Activated T-cell treated with anti-CD3 and anti-CD28 coated beads, Interleukin-2, amount 50 U/mL, for 72 hours (primary cell): ENCODE results near the gene CACNA2D2. TPM values are rescaled to one million over a fixed set of nuclear protein-coding genes. Genes with fewer than 3 reads are reported as not detected.

Experiments used
- ATAC-seq, 2 donors: fragments of 150-1000 bp; cut with Tn5 transposase; replicated peaks in 1 of 2; 2 replicates each; pipeline ENCODE4 v1.10.0; 2021; ENCODE audit warnings: moderate library complexity in 2 of 2, mild to moderate bottlenecking in 1 of 2
- DNase-seq, 2 donors: peaks; one replicate each; pipeline ENCODE4 v3.0.0; 2021 to 2022; ENCODE audit warnings: mixed read lengths in 1 of 2
- H3K27ac Mint-ChIP-seq: one replicate; pipeline ENCODE4 v1.8.0; 2022; ENCODE audit warnings: mild to moderate bottlenecking, moderate library complexity, mixed read lengths
- H3K27me3 Mint-ChIP-seq: one replicate; pipeline ENCODE4 v1.8.0; 2022; ENCODE audit warnings: low read depth, mixed read lengths
- H3K36me3 Mint-ChIP-seq, 2 donors: one replicate each; pipeline ENCODE4 v1.8.0; 2022; ENCODE audit warnings: mixed read lengths in 2 of 2, mild to moderate bottlenecking in 1 of 2; ENCODE audit not compliant: insufficient read depth in 2 of 2
- H3K4me1 Mint-ChIP-seq: one replicate; pipeline ENCODE4 v1.8.0; 2022; ENCODE audit warnings: low read depth, mixed read lengths
- H3K4me3 Mint-ChIP-seq, 2 donors: one replicate each; pipeline ENCODE4 v1.8.0; 2022; ENCODE audit warnings: mild to moderate bottlenecking in 2 of 2, mixed read lengths in 2 of 2, moderate library complexity in 2 of 2
- H3K9me3 Mint-ChIP-seq, 2 donors: one replicate each; pipeline ENCODE4 v1.8.0; 2022; ENCODE audit warnings: mixed read lengths in 2 of 2
- total RNA-seq, 2 donors: library from RNA; stranded (reverse); gene quantifications; one replicate each; pipeline ENCODE4 v1.2.3, GENCODE V29; 2022

The CACNA2D2 gene
- total RNA-seq, 2 donors from 2014 or later, result 3.3 to 5.4 TPM

DNA sequence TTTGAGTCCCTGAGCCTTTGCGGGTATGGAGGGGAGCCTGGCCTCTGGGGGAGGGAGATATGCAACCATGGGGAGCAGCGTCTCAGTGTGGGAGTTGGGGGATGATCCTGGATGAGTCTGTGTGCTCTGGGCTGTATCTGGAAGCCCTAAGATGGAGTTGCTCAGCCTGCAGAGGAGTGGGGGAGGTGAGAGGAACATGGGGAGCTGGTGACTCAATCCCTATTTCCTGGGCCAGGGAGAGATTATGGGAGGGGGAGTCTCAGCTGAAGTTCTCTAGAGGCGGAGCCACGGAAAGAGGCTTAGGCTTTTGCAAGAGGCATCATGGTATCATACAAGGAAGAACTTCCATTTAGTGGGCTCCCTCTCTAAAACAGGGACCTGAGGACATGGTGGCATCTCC, 84.6 kb downstream of the CACNA2D2 start:
- Mint-ChIP-seq H3K27ac (no peak overlapping the region), H3K4me3 (no peak overlapping the region), H3K36me3 (no peaks in the 10 kb centered on the region), H3K9me3 (no peaks in the 10 kb centered on the region), H3K27me3 (no peaks in the 10 kb centered on the region), H3K4me1 (no peaks in the 10 kb centered on the region)
- no peak for ATAC-seq
- no peak for DNase-seq

DNA sequence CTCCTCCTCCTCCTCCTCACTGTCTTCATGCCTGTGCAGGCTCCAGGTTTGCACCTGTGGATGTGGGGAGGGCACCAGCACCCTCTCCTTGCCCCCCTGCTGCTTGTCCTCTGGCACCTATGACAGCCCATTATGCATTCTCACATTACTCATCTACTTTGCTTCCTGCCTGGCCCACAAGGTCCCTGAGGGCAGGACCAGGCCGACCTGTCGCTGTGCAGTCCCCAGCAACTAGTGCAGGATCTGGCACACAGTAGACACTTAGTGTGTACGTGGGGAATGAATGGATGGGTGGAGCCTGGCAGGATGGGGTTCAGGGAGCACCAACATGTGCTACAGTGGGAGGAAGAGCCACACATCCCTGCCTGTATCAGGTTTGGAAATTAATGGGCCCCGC, 85.8 kb downstream of the CACNA2D2 start:
- ATAC-seq (no peak), DNase-seq (no peak)
- Mint-ChIP-seq H3K4me1 (no peaks in the 10 kb centered on the region), H3K27me3 (no peaks in the 10 kb centered on the region), H3K4me3 (no peak overlapping the region), H3K9me3 (no peaks in the 10 kb centered on the region), H3K36me3 (no peaks in the 10 kb centered on the region), H3K27ac (no peak overlapping the region)

DNA sequence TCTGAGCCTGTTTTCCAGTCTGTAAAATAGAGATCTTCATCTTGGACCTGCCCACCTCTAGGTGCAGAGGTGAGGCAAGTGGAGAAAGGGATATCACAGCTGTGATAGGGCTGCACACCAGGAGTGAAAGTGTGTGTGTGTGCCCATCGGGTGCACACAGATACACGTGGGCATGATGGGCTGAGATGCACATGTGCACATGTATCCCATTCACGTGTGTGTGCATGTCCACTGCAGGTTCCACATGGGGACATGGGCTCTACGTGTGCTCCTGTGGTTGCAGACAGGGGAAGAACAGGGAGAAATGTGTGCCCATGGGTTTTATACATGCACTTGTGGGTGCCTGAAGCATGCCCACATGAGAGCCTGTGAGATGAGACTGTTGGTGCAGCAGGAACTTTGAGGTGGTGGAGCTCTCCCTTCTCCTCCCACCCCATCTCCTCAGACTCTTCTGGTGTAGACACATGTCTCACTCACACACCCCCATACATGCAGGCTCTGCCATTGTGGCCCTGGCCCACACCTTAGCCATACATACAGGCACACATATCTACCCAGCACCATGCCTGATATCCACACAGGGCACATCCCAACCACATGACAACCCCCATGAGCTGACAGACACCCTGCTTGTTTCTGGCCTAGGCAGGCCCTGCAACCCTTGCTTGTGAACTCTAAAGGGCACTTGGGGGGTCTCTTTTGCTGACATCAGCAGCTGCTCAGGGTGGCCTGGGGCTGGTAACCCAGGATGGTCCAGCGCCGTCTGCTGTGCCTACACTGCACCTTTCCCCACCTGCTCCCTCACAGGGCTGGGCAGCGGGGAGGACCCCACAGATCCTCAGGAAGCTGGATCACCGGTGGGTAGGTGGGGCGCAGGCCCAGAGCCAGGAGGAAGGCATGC, 86.4 kb downstream of the CACNA2D2 start:
- no peaks in the 10 kb centered on the region for H3K27me3 Mint-ChIP-seq
- no peaks in the 10 kb centered on the region for H3K9me3 Mint-ChIP-seq
- no peaks in the 10 kb centered on the region for H3K4me1 Mint-ChIP-seq
- DNase-seq (no peak), ATAC-seq (no peak)
- H3K36me3 Mint-ChIP-seq, result no peaks in the 10 kb centered on the region
- H3K4me3 Mint-ChIP-seq, result no peak overlapping the region
- H3K27ac Mint-ChIP-seq, result no peak overlapping the region

DNA sequence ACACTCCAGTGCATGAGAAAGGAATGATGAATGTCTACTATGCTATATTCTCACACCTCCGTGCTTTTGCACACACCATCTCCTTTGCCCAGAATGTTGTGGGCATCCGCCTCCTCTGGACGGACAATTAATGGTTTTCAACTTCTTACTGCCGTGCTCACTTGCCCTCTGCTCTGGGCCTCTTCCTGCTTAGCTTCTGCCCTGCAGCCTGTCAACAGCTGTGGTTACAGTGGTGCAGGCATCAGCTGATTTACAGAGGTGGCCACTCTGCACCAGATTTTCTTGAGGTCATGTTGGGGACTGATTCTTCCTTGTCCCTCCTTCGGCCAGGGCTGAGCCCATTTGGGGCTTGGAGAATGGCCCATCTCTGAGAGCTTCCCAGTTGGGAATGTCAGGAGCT, 87.6 kb downstream of the CACNA2D2 start:
- H3K4me3 Mint-ChIP-seq, result no peak overlapping the region
- H3K27me3 Mint-ChIP-seq, result no peaks in the 10 kb centered on the region
- no peaks in the 10 kb centered on the region for H3K36me3 Mint-ChIP-seq
- no peak overlapping the region for H3K27ac Mint-ChIP-seq
- peaks cover 5% of the 10 kb centered on the region for H3K4me1 Mint-ChIP-seq
- ATAC-seq (no peak), DNase-seq (no peak)
- H3K9me3 Mint-ChIP-seq, result no peaks in the 10 kb centered on the region

DNA sequence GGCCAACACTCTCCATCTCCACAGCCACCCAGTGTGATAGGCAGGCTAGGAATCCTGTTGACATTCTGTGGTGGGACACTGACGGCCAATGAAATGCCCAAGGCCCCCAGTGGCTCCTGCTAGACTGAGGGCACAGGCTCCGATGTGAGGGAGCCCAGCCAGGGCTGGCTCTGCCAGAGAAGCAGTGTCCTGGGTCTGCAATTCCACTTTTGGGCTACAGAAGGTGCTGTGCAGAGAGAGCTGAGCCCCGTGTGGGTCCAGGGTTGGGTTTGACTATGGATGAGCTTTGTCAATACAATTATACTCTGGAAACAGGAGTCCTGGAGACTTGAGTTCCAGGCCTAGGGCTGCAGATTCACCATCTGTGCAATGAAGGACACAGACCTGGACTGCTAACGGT, 88.4 kb downstream of the CACNA2D2 start:
- no peaks in the 10 kb centered on the region for H3K9me3 Mint-ChIP-seq
- peaks cover 10% of the 10 kb centered on the region for H3K4me1 Mint-ChIP-seq
- no peak for ATAC-seq
- no peaks in the 10 kb centered on the region for H3K36me3 Mint-ChIP-seq
- no peak for DNase-seq
- H3K27ac Mint-ChIP-seq, result no peak overlapping the region
- H3K4me3 Mint-ChIP-seq, result no peak overlapping the region
- H3K27me3 Mint-ChIP-seq, result no peaks in the 10 kb centered on the region

DNA sequence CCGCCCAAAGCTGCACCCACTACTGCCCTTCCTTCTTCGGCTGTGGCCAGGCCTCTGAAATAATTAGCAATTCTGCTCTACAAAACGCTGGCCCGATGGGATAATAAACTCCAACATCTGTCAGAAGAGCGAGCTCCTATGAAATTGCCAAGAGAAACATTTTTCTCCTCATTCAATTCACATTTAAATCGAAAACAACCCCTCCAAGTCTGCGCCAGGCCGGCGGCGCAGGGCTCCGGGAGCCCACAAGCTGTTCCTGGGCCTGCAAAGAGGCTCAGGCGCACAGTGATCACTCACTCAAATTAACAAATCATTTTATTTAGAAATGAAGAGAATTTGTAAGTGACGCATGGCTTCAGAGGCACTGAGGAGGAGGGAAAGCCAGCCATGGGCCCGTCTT, 88.8 kb downstream of the CACNA2D2 start:
- H3K27ac Mint-ChIP-seq, result no peak overlapping the region
- no peaks in the 10 kb centered on the region for H3K9me3 Mint-ChIP-seq
- H3K4me3 Mint-ChIP-seq, result no peak overlapping the region
- H3K36me3 Mint-ChIP-seq, result no peaks in the 10 kb centered on the region
- ATAC-seq (no peak), DNase-seq (no peak)
- H3K4me1 Mint-ChIP-seq, result peaks cover 10% of the 10 kb centered on the region
- H3K27me3 Mint-ChIP-seq, result no peaks in the 10 kb centered on the region

DNA sequence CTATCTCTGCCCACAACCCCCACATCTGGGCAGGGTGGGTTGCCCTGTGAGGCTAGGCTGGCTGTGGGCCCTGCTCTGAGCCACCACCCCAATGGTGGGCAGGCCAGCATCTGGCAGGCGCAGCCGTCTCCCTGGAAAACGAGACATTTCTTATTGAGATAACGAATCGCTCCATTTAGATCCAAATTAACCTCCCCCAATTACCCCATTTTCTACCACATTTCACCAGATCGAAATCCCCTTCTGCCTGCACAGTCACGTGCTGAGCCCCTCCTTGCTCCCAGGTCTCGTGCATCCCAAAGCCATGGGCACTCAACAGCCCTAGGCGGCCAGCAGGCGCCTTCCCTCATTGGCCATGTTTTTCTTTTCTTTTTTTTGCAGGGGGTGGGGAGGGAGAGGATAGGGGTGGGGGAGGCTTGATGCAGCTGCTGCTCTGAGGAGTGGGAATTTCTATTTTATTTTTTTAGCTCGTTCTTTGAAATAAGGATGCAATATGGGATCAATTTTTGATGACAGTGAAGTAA, 91.1 kb downstream of the CACNA2D2 start:
- H3K27me3 Mint-ChIP-seq, result no peaks in the 10 kb centered on the region

DNA sequence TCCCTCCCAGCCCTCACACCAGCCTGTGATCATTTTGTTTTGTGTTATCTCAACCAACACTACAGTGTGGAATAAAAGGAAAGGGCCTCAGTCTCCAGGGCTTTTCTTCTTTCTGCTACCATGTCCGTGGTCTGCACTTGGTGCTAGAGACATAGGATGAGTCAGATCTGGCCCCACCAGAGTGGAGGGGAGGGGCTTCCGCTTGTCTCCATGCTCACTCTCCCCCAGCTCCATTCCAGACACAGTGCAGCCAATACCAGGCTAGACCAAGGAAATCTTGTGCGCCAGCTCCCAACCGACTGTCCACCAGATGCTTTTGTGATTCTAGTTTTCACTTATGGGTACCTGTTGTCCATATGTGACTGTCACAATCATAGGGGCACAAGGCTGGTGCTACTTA, 92.2 kb downstream of the CACNA2D2 start:
- no peaks in the 10 kb centered on the region for H3K36me3 Mint-ChIP-seq
- no peaks in the 10 kb centered on the region for H3K27me3 Mint-ChIP-seq
- no peak overlapping the region for H3K4me3 Mint-ChIP-seq
- H3K27ac Mint-ChIP-seq, result no peak overlapping the region
- ATAC-seq (no peak), DNase-seq (no peak)
- H3K9me3 Mint-ChIP-seq, result peaks cover 0 to 4% of the 10 kb centered on the region in 2 donors
- peaks cover 10% of the 10 kb centered on the region for H3K4me1 Mint-ChIP-seq

More for the DNA sequence above, 91.1 kb downstream of the CACNA2D2 start:
- no peak overlapping the region for H3K4me3 Mint-ChIP-seq
- no peaks in the 10 kb centered on the region for H3K9me3 Mint-ChIP-seq
- DNase-seq (no peak), ATAC-seq (no peak)
- no peaks in the 10 kb centered on the region for H3K36me3 Mint-ChIP-seq
- no peak overlapping the region for H3K27ac Mint-ChIP-seq
- H3K4me1 Mint-ChIP-seq, result peaks cover 10% of the 10 kb centered on the region

DNA sequence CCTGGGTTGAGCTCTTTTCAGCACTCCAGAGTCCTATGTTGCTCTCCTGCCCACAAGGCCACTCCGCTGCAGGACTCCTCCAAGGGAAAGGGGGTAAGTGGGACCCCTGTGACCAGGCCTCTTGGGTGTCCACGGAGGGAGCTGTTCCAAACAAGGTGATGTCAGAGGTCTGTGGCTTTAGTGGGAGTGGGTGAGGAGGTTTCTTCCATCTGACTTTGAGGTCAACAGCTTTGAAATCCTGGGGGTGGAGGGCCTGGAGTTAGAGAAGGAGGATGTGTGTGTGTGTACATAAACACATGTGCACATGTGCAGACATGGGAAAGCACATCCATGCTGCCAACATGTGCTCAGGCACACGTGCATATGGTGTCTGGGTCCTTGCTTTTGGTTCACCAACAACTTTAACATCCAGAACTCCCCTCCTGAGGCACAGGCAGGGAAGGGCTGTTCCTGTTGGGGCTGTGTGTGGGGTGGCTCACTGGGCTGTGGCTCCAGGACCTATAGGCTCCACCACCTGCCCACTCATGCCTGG, 92.8 kb downstream of the CACNA2D2 start:
- H3K36me3 Mint-ChIP-seq, result no peaks in the 10 kb centered on the region
- no peak overlapping the region for H3K4me3 Mint-ChIP-seq
- peaks cover 10% of the 10 kb centered on the region for H3K4me1 Mint-ChIP-seq
- H3K9me3 Mint-ChIP-seq, result peaks cover 0 to 4% of the 10 kb centered on the region in 2 donors
- H3K27me3 Mint-ChIP-seq, result no peaks in the 10 kb centered on the region
- no peak overlapping the region for H3K27ac Mint-ChIP-seq
- DNase-seq, result no peak
- no peak for ATAC-seq

DNA sequence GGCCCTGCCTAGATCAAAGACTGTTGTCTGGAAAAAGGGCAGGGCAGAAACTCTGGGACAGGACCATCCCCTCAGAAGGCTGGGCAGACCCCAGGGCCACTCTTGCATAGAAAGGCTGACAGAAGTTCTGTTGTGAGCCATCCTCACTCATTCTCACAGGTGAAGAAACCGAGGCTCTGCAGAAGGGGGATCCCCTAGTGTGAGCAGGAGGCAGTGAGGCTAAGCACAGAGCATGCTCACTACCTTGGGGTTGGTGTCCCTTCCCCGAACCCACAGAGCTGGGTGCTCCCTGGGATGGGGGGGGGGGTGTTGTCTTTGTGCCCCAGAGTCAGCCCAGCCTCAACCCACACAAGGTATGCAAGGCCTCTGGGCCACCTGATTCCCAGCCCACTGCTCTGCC, 93.2 kb downstream of the CACNA2D2 start:
- Mint-ChIP-seq H3K4me1 (peaks cover 10% of the 10 kb centered on the region), H3K27ac (no peak overlapping the region), H3K9me3 (peaks cover 0 to 4% of the 10 kb centered on the region in 2 donors), H3K4me3 (no peak overlapping the region), H3K27me3 (no peaks in the 10 kb centered on the region), H3K36me3 (no peaks in the 10 kb centered on the region)
- peak; percentile 29 to 30 for ATAC-seq
- no peak for DNase-seq

DNA sequence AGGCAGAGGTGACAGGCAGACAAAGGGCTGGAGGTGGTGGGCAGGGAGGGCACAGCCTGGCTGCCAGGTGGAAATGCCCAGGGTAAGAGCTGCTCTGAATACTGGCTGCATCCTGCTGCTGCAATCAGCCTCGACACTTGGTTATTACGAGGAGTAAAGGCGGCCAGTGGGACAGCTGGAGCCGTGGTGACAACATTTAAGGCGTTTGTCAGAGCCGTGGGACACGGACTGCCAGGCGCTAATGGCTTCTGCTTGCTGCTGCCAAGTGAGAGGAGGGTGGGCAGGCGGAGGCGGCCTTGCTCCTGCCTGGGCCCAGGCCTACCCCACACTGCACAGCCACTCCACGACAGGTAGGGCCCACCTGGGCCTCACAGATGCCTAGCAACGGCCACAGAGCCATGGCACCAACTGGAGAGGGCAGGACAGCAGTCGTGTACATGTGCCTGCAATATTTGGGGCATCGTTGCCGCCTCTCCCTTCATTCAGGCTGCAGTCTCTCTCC, 94.9 kb downstream of the CACNA2D2 start:
- ATAC-seq (no peak), DNase-seq (no peak)
- Mint-ChIP-seq H3K9me3 (peaks cover 0 to 4% of the 10 kb centered on the region in 2 donors), H3K27ac (no peak overlapping the region), H3K4me3 (no peak overlapping the region), H3K4me1 (peaks cover 10% of the 10 kb centered on the region), H3K27me3 (no peaks in the 10 kb centered on the region), H3K36me3 (no peaks in the 10 kb centered on the region)

DNA sequence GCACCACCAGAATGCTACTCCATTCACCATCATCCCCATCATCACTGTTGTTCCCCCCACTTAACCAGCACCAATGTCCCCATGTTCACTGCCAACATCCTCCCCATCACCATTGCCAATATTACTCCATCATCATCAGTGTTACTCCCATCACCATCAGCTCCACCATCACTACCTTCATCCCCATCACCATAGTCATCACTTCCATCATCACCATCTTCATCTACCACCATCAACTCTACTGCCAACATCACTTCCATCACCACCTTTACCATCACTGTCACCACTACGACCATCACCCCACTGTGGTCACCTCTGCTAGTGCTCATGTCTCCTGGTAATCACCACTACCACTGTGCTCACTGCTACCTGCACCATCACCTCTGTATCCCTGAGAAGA, 96.9 kb downstream of the CACNA2D2 start:
- Mint-ChIP-seq H3K36me3 (no peaks in the 10 kb centered on the region), H3K9me3 (peaks cover 0 to 4% of the 10 kb centered on the region in 2 donors), H3K4me1 (peaks cover 10% of the 10 kb centered on the region), H3K27ac (no peak overlapping the region), H3K27me3 (no peaks in the 10 kb centered on the region), H3K4me3 (no peak overlapping the region)
- DNase-seq, result no peak
- ATAC-seq, result no peak

DNA sequence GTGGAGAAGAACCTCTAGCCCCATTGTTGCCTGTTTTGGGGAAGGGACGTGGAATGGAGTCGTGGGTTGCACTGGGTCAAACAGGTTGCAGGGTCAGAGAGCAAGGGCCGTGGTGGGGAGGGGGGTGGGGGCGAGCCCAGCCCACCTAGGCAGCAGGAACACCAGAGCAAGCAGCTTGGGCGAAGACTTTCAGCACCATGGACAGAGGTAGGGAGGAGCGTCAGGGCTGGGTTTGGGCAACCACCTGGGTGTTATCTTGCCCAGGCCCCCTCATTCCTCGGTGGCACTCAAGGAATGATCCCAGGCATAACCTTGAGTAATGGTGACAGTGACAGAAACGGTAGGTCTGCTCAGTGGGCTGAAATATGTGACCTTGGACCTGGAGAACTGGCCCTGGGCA, 98.2 kb downstream of the CACNA2D2 start:
- no peaks in the 10 kb centered on the region for H3K36me3 Mint-ChIP-seq
- no peaks in the 10 kb centered on the region for H3K27me3 Mint-ChIP-seq
- DNase-seq (peak; percentile 26 to 29), ATAC-seq (no peak)
- H3K9me3 Mint-ChIP-seq, result peaks cover 0 to 4% of the 10 kb centered on the region in 2 donors
- H3K4me1 Mint-ChIP-seq, result no peaks in the 10 kb centered on the region
- no peak overlapping the region for H3K4me3 Mint-ChIP-seq
- H3K27ac Mint-ChIP-seq, result no peak overlapping the region
